HT1080 (cell line): ENCODE results near the gene F10. TPM values are rescaled to one million over a fixed set of nuclear protein-coding genes. Genes with fewer than 3 reads are reported as not detected.

ENCODE experiments used
- DNase-seq: peaks from one replicate; pipeline ENCODE4 v3.0.0-alpha.2; 2015; ENCODE audit warnings: low read depth
- total RNA-seq: library from RNA; depleted of rRNA; stranded (reverse); fragments of >200 nt; shearing (Covaris generic); gene quantifications from 2 replicates; pipeline ENCODE4 v1.2.3, GENCODE V29; 2014

Gene F10
- total RNA-seq, 1 experiment from 2014 or later, result not detected

- no peak for DNase-seq
These were observed 7.0 kb upstream of the F10 start for GRCh38 chr13:113115363-113116205.

- DNase-seq, result no peak
These were observed 6.3 kb upstream of the F10 start for GRCh38 chr13:113116206-113116800.

- DNase-seq, result no peak
These were observed 5.7 kb upstream of the F10 start for GRCh38 chr13:113116871-113117271.

GRCh38 chr13:113117335-113117872 lies 5.2 kb upstream of the F10 start:
- no peak for DNase-seq

GRCh38 chr13:113117911-113118260 lies 4.7 kb upstream of the F10 start:
- no peak for DNase-seq

- no peak for DNase-seq
These were observed 4.2 kb upstream of the F10 start for GRCh38 chr13:113118261-113119021.

GRCh38 chr13:113119166-113119821 lies 3.3 kb upstream of the F10 start:
- no peak for DNase-seq

GRCh38 chr13:113119822-113120189 lies 2.8 kb upstream of the F10 start:
- DNase-seq, result no peak

GRCh38 chr13:113120300-113121182 lies 2.1 kb upstream of the F10 start:
- no peak for DNase-seq

GRCh38 chr13:113121183-113121927 lies 1.2 kb upstream of the F10 start:
- DNase-seq, result no peak

- DNase-seq, result no peak
These were observed 599 bp upstream of the F10 start for GRCh38 chr13:113121928-113122471.

- DNase-seq, result no peak
These were observed 915 bp downstream of the F10 start for GRCh38 chr13:113123226-113124201.

- DNase-seq, result no peak
These were observed 1.8 kb downstream of the F10 start for GRCh38 chr13:113124211-113124970.

- DNase-seq, result no peak
These were observed 3.1 kb downstream of the F10 start for GRCh38 chr13:113125506-113126264.

- no peak for DNase-seq
These were observed 3.9 kb downstream of the F10 start for GRCh38 chr13:113126265-113127150.

- DNase-seq, result no peak
These were observed 6.9 kb downstream of the F10 start for GRCh38 chr13:113129480-113129879.
